Peyer's patch (tissue), 4 donors: ENCODE data around the gene PDE4D.

ENCODE experiments used
- POLR2A ChIP-seq, 2 donors: fragments of 450-650 bp; IDR thresholded peaks; one replicate each; pipeline ENCODE4 v1.5.1; 2017; ENCODE audit warnings: antibody characterized with exemption in 2 of 2, mild to moderate bottlenecking in 2 of 2, moderate library complexity in 2 of 2
- TF ChIP-seq, protein P1 (sequence below), 6 experiments: fragments of 450-650 bp in 4 of 6; fragments of 200-600 bp in 2 of 6; sonication (generic) in 1 of 6; IDR thresholded peaks; one replicate each; pipeline ENCODE4 v1.5.1; 2017 to 2019; ENCODE audit warnings: antibody characterized with exemption in 6 of 6, mild to moderate bottlenecking in 3 of 6, moderate library complexity in 1 of 6

DNA sequence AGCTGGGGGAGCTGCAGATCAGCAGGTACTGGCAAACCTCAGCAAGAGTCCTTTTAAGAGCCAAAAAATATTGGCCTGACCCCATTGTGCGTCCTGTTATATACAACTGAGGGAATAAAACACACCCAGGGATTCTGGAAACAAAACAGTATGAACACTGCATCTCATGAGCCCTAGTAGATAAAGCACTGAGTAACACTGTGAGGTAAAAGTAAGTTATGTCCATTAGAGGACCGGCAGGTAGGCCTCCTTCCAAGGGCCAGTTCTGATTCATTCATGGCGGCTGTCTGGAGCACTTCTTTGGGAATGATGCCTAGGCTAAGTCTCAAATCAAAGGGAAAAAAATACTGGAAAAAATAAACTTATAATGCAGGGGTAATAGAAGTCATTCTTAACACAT is 64.9 kb downstream of the PDE4D start:
- TF ChIP-seq POLR2A (IDR thresholded peaks at IDR 0.05), result no peak
- TF ChIP-seq, protein P1, sequence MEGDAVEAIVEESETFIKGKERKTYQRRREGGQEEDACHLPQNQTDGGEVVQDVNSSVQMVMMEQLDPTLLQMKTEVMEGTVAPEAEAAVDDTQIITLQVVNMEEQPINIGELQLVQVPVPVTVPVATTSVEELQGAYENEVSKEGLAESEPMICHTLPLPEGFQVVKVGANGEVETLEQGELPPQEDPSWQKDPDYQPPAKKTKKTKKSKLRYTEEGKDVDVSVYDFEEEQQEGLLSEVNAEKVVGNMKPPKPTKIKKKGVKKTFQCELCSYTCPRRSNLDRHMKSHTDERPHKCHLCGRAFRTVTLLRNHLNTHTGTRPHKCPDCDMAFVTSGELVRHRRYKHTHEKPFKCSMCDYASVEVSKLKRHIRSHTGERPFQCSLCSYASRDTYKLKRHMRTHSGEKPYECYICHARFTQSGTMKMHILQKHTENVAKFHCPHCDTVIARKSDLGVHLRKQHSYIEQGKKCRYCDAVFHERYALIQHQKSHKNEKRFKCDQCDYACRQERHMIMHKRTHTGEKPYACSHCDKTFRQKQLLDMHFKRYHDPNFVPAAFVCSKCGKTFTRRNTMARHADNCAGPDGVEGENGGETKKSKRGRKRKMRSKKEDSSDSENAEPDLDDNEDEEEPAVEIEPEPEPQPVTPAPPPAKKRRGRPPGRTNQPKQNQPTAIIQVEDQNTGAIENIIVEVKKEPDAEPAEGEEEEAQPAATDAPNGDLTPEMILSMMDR (IDR thresholded peaks at IDR 0.05), result no peak
